Esophagus squamous epithelium (tissue), 4 donors: ENCODE results near the gene TSPAN32.
"Not testable (repeated sequence)": the region's sequence is repeated elsewhere in the genome, so short reads cannot be mapped to it uniquely, and the experiment has no call there.

Experiments
- POLR2A ChIP-seq, 4 donors: fragments of 450-650 bp; IDR thresholded peaks; one replicate each; pipeline ENCODE4 v1.6.1; 2017; ENCODE audit warnings: antibody characterized with exemption in 4 of 4, mild to moderate bottlenecking in 4 of 4, moderate library complexity in 3 of 4
- TF ChIP-seq, protein P1 (sequence below), 6 experiments: fragments of 450-650 bp in 4 of 6; fragments of 200-600 bp in 2 of 6; sonication (generic) in 2 of 6; IDR thresholded peaks; one replicate each; pipeline ENCODE4 v1.5.1; 2016 to 2019; ENCODE audit warnings: antibody characterized with exemption in 6 of 6, mild to moderate bottlenecking in 4 of 6, moderate library complexity in 4 of 6

DNA sequence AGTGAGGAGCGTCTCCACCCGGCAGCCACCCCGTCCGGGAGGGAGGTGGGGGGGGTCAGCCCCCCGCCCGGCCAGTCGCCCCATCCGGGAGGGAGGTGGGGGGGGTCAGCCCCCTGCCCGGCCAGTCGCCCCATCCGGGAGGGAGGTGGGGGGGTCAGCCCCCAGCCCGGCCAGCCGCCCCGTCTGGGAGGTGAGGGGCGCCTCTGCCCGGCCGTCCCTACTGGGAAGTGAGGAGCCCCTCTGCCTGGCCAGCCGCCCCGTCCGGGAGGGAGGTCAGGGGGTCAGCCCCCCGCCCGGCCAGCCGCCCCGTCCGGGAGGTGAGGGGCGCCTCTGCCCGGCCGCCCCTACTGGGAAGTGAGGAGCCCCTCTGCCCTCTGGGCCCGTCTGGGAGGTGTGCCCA lies 30.8 kb downstream of the TSPAN32 start:
- TF ChIP-seq, protein P1, sequence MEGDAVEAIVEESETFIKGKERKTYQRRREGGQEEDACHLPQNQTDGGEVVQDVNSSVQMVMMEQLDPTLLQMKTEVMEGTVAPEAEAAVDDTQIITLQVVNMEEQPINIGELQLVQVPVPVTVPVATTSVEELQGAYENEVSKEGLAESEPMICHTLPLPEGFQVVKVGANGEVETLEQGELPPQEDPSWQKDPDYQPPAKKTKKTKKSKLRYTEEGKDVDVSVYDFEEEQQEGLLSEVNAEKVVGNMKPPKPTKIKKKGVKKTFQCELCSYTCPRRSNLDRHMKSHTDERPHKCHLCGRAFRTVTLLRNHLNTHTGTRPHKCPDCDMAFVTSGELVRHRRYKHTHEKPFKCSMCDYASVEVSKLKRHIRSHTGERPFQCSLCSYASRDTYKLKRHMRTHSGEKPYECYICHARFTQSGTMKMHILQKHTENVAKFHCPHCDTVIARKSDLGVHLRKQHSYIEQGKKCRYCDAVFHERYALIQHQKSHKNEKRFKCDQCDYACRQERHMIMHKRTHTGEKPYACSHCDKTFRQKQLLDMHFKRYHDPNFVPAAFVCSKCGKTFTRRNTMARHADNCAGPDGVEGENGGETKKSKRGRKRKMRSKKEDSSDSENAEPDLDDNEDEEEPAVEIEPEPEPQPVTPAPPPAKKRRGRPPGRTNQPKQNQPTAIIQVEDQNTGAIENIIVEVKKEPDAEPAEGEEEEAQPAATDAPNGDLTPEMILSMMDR (IDR thresholded peaks at IDR 0.05) = not testable (repeated sequence)
- TF ChIP-seq POLR2A (IDR thresholded peaks at IDR 0.05) = not testable (repeated sequence)
